GM12872 (cell line): ENCODE measurements around the gene BNC2.

Experiments used
- CTCF ChIP-seq: IDR thresholded peaks from 3 replicates; pipeline ENCODE4 v1.5.1; 2011; ENCODE audit warnings: low read depth, mild to moderate bottlenecking, low read length, moderate library complexity; ENCODE audit not compliant: insufficient read depth

Gene BNC2

GRCh38 chr9:16510482-16510881 is 360.0 kb downstream of the BNC2 start:
- no peak for TF ChIP-seq CTCF

- no peak for TF ChIP-seq CTCF
Measured at GRCh38 chr9:16509997-16510396, 360.5 kb downstream of the BNC2 start.

DNA sequence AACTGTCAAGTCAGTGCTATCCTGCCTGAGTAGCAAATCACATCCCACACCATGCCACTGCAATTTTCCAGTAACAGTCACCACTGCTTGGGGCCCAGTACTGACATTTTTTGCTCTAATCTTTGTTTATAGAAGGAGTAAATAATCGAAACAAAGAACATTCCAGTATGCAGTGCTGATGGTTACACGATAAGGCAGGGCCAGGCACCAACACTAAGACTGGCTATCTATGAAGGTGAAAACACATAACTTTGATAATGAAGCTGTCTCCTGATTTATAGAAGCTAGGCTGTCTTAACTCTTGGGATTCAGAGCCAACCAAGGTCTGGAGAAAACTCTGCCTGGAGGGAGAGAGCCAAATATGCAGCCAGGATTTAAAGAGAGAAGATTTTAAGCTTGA is 365.3 kb downstream of the BNC2 start:
- TF ChIP-seq CTCF, result no peak

DNA sequence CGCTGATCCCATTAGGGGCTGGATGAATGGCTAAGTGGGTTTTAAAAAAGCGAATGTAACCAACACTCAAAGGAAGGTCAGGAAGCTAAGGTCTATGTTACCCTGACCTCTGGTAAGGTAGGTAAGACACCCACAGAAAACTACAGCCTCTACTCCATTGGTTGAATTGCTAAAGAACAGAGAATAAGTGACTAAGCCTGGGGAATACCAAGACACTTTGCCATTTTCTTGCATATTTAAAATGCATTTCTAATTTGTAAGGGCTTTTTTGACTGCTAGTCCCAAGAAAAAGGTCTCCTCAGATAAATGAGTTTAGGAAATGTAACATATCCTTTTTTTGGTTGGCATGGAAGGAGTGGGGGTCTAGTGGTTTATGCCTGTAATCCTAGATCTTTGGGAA is 368.7 kb downstream of the BNC2 start:
- TF ChIP-seq CTCF, result no peak

DNA sequence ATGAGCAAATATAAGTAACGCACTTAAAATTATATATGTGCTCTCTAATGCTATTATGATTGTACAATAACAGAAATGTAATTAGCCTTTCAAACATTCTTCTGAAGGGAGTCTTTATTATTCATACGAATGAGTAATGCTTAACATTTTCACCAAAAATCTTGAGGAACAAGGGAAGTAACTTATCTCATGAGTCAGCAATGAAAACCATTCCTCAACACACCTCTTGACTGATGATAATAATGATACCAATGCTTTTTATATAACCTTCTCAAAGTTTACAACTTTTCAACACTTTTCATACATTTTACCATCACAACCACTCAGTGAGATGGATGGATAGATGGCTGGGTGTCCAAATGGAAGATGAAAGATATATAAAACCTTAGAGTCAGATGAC is 369.3 kb downstream of the BNC2 start:
- no peak for TF ChIP-seq CTCF

DNA sequence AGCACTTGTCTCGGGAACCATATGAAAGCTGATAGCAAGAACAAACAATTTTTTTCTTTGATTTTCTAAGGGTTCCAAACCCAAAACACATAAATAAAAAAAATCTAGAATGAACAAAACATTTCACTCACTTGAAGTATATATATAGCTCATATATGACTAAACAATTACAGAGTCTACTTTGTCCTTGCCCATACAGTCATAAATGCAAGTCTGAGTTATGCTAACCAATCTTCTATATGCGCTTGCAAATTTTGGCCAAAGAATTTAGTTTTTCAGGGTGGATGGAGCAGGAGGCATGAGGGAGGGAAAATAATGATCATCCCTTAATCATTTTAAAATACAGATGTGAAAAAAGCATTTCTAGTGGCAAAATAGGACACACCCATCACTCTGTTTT is 370.1 kb downstream of the BNC2 start:
- TF ChIP-seq CTCF, result no peak

GRCh38 chr9:16499892-16500291 is 370.6 kb downstream of the BNC2 start:
- no peak for TF ChIP-seq CTCF

GRCh38 chr9:16496908-16497307 is 373.6 kb downstream of the BNC2 start:
- no peak for TF ChIP-seq CTCF
